NOMO-1 treated with dmso at 0.1 percent for 144 hours (cell line): Measurements from ENCODE around the gene TUBB.

Experiments
- DNase-seq: peaks from one replicate; lab custom pipeline; 2025; ENCODE audit not compliant: unreplicated experiment; lab: John Stamatoyannopoulos, UW

TUBB gene

DNA sequence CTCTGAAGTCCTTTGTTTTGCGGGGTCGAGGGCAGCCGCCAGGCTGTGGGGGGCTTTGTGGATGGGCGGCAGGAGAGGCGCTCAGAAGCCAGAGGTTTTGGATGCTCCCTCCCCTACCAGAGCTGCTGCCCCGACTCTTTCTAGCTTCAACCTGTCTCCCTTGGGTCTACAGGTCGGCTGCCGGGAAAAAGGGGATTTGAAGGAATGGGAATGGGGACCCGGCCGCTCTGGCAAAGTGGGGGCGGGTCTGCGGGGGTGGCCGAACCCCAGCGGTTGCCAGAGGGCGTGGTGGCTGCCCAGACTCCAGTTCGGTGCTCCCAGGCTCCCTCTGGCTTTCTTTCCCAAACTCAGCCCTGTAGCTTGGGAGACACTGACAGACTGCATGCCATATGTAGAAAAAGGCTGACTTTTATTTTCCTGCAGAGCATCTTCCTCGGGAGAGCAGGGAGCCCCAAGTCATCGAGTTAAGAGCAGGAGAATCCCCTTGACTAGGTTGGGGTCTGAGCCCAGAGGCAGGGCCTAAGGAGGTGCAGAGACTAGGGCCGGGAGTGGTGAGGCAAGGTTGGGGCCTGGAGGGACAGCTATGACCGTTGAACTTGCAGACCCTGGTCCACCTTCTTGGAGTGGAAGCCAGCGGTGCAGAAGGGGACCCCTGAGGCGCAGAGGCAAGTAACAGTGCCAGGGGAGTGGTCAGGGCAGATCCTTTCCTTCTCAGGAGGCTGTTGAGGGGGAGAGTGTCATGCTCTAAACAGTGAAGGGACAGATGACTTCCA, 32.3 kb upstream of the TUBB start:
- no peak for DNase-seq

DNA sequence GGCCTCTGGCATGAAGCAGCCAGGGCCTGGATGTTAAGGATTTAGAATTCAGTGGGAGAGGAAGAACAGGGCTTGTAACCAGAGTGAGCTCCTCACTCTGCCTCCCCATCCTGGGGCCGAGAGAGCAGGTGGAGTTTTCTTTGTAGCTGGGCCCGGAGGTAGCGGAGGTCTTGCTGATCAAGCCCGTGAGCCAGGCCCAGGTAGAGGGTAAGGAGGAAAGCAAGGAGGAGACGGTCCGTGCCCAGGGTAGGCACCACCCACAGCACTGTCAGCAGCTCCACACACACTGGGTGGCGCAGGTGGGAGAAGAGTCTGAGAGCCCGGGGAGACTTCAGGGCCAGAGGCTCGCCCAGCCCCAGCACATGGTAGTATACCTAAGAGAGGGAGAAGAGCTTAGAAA, 31.6 kb upstream of the TUBB start:
- DNase-seq = no peak

DNA sequence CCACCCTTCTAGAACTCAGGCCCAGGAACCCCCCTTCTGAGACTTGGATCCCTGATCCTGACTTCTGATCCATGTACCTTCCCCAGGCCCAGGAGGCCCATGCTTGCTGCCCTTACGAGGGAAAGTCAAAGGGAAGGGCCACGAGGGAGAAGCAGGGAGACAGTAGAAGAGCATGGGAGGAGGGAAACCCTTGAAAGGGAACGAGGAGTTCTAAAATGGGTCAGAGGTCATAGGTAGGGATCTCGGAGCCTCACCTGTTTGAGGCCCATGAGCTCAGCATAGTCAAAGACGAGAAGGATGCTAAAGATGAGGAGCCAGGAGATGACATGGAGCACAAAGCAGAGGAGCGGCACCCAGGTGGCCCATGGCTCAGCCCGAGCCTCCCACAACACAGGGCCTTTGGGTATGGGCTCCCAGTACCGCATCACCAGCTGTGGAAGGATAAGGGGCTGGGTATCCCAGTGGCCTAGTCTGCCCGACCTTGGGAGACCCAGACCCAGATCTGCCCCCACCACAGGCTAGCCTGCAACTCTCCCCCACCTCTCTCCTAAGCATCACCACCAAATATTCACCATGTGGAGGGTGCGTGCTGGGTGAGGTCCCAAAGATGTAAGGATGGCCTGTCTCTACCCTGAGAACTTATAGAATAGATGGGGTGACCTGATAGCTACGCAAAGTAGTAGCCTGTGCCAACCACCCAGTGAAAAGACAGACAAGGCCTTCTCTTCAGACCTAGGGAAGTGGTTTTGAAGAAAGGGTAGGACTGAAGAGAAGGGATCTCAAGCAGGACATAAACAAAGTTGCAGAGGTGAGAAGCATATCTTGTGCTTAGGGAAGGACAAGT, 30.9 kb upstream of the TUBB start:
- DNase-seq = no peak

DNA sequence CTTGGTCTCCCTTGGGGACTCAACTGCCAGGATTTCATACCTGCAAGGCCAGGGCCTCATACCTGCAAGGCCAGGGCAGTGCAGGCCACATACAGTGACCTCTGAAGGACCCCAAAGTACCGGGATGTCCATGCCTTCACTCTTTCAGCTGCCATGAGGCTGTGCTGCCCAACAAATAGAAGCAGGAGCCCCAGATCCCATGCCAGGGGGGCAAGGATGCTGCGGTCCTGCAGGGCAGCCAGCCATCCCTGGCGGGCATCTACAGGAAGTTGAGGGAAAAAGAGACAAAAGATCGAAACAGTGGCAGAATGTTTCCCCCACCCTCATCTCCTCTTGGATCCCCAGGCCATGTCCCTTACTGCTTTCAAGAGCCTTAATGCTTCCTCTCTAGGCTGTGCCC, 30.2 kb upstream of the TUBB start:
- no peak for DNase-seq

DNA sequence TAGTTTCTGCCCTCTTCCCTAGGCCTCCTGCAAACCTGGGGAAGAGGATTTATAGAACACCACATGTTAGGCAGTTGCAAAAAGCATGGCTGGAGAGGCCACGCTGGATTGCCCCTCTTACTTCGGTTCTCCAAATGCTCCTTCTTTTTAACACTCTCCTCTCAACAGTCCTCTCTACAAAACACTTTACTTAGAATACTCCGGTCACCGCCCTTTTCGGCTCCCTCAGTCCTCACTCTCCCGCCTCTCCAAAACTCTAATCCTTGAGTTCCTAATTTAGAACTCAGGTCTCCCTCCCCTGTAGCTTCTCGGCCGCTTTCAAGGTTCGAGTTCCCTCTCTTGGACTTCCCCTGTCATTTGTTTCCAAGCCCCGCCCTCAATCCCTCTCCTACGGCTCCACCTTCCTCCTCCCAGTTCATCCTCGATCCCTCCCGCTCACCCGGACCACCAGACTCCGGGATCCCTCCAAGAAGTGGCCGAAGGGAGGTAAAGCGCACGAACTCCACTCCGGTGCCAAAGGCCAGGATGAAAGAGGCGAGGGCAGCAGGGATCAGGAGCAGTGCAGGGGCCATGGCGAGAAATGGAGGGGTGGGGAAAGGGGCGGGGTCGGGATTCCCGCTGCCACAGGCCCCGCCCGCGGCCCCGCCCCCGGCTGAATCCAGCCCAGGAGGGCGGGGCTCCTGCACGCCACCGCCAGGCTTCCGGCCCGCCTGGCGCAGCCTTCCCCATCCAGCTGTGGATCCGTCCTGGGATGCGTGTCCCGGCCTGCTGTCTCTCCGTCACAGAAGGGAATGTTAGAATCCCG, 29.5 kb upstream of the TUBB start, which contains the start of gene NRM:
Gene NRM (minus strand): TSS at position 582 of the 805 bp plus-strand sequence. CDS start 10 bp downstream, at position 572.
- peak; percentile 80 for DNase-seq

DNA sequence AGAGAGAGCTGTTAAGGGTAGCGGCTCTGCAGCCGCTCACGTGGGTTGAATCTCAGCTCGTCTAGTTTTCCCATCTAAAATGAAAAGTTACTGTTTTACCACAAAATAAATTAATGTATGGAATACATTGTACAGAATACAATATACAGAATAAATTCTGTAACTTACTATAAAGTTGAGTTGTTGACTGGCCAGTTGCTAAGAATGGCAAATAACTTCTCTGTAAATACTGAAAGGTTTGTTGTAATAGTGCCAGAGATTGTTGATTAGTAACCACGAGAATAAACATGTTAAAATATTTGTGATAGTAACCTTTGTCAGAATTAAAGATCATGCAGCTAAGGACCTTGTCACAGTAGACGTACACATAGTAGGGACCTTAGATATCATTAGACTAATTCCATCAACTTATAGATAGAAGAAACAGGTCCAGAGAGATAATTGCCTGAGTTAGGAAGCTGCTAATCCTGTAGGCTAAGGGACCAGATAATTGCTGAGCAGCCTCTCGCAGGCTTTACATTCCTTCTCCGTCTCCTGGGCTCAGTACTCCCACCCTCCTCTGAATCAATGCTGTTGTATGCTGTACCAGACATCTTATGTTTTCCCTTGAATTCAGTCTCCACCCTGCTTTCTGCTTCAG, 28.8 kb upstream of the TUBB start:
- no peak for DNase-seq

DNA sequence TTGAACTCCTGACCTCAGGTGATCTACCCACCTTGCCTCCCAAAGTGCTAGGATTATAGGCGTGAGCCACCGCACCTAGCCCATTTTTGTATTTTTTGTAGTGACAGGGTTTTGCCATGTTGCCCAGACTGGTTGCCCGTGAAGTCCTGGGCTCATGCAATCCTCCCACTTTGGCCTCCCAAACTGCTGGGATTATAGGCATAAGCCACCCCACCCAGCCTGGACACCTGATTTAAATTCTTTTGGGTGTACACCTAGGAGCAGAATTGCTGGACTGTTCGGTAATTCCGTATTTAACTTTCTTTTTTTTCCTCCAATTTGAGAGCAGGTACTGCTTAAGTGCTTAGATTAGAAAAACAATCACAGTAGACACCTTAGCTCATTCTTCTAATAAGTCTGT, 23.7 kb upstream of the TUBB start:
- no peak for DNase-seq

DNA sequence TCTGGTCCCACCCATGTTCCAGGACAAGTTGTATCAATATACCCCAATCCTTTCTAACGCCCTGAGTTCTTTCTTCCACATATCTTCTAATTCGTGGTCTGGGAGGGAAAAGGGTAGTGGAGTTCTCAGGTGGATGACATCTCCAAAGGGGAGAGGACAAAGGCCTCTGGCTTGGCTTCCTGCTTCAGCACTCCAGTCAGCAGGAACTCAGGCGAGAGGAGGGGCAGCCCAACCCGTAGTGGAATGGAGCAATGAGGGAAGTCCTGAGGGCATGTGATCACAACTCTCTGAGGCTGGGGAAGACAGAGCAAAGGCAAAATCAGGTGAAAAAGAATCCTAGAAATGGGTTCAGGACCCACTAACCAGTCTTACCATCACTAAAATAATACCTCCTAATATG, 19.8 kb upstream of the TUBB start:
- no peak for DNase-seq

DNA sequence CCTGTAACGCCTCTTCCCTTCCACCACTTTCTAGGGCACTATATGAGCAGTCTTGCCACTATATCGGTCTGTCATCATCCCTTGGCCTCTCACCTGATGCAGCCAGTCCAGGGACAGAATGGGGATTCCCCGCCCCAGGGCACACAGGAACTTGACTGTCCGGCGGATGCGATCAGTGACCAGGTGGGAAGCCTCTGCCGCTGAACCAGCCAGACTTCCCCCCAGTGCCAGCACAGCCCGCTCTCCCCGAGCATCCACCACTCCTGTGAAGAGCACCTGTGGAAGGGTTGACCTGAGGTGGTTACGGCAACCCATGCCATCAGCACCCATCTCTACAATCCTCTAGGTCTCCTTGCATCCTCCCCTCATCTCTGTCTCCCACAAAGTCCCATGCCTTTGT, 17.1 kb upstream of the TUBB start:
- no peak for DNase-seq

DNA sequence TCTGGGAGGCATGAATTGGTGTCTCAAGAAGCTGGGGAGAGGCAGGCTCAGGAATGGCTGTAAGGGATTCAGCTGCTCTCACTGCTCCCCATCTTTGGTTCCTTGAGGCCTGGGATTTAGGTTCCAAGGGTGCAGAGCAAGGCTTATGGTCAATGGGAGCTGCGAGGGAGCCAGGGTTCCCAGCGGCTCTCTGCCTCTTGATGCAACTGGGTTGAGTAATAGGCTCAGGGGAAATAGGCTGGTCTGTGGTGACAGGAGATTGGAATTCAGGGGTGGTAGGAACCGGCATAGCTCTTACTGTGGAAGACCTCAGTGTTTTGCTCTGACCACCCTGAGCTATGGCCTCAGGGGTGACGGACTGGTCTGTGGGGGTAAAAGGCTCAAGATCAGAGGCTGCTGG, 16.3 kb upstream of the TUBB start:
- no peak for DNase-seq

DNA sequence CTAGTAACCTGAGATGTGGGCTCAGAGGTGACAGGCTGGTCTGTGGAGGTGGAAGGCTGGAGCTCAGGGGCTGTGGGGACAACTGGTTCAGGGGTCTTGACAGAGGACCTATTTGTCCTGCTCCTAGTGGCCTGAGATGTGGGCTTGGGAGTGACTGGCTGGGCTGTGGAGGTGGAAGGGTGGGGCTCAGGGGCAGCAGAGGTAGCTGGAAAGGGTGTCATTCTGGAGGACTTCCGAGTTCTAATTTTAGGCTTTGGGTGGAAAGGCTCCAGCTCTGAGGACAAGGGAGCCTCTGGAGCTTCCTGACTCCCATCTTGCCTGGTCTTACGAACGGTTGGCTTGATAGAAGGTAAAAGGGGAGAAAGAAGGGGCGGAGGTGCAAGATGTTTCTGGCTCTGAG, 14.5 kb upstream of the TUBB start:
- DNase-seq = no peak

DNA sequence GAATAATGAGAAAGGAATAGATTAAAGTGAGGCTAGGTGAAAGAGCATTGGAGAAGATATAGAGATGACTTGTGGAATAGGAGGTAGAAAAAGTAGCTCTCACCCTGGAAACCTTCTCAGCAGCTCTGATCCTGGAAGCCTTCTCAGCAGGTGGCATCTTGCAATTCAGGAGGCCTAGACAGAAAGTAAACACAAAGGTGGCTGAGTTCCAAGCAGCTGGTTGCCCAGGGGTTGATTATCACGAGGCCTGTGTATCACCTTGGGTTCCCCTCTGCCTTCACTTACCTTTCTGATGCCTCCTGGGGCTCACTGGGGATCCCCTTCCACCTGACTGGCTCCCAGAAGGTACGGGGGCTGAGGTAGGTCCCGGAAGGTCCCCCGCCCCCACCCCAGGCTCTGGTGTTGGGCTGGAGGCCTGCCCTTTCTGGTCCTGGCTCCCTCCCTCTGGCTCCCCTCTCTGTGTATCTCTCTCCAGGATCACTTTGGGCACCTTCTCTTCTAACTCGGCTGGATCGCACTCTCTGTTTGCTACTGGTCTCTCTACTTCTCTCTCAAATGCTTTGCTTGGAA, 12.8 kb upstream of the TUBB start:
- no peak for DNase-seq

DNA sequence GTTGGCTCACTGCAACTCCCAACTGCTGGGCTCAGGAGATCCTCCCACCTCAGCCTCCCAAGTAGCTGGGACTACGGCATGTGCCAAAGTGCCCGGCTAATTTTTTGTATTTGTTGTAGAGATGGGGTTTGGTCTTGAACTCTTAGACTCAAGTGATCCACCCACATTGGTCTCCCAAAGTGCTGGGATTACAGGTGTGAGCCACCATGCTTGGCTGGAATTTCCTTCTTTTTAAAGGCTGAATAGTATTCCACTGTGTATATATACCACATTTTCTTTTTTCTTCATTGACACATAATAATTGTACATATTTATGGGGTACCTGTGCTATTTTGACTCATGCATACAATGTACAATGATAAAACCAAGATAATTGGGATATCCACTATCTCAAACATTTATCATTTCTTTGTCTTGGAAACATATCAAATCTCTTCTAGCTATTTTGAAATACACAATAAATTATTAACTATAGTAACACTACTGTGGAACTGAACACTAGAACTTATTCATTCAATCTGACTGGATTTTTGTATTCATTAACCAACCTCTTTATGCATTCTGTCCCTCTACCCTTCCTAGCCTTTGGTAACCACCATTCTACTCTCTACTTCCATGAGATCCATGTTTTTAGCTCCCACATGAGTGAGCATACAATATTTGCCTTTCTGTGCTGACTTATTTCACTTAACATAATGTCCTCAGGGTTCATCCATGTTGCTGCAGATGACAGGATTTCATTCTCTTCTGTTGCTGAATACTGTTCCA, 10.9 kb upstream of the TUBB start:
- DNase-seq = no peak

DNA sequence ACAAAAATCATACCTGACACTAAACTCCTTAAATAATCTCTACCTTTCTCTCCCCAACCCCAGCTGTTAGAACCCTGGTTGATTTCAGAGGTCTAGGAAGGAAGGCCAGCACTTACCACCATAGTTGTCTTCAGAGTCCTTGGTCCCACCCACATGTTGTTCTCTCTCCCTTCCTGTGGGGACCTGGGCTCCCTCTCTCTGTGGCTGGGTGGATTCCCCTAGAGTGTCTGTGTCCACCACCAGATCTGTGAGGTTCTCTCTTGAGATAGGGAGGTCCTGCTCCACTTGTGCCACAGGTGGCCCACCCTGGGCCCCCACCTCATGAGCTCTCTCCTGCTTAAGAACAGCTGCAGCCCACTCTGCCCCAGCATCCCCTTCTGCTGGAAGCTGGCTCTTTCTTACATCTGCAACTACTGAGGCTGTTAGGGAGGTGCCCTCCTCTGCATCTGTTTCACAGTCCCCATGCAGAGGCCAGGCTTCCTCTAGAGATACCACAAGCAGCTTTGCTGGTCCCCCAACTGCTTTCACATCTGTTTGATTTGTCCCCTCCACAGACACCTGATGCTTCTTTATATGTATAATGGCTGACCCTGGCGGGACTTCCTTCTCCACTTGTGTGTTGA, 8.3 kb upstream of the TUBB start:
- DNase-seq = no peak

DNA sequence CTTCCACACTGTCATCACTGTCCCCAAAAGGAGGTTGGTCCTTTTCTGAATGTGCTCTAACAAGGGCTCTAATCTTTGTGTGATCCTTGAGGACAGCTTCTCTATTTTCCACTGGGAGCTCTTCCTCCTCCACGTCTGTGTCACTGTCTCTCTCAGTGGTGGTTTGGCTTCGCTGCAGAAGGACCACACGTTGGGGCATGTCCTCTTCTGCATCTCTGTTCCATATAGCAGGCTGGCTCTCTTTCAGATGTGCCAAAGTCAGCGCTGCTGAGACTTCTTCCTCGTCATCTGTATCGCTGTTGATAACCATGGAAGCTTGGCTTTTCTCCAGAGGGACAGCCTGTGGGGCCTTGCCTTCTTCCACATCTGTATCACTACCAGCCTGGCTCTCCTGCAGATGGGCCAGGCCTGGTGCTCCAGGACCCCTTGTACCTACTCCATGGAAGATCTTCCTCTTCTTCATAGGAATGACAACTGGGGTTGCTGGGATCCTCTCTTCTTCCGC, 7.7 kb upstream of the TUBB start:
- no peak for DNase-seq

DNA sequence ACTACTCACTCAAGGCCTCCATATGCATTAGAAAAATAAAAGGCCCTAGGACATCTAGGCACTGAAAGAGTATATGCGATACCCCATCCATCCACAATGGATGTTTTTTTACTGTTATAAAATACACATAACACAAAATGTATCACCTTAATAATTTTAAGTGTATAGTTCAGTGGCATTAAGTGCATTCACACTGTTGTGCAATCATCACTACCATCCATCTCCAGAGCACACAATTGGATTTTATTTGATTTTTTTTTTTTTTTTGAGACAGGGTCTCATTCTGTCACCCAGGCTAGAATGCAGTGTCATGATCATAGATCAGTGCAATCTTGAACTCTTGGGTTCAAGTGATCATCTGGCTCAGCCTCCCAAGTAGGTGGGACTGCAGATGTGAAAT, 5.9 kb upstream of the TUBB start:
- DNase-seq = no peak

DNA sequence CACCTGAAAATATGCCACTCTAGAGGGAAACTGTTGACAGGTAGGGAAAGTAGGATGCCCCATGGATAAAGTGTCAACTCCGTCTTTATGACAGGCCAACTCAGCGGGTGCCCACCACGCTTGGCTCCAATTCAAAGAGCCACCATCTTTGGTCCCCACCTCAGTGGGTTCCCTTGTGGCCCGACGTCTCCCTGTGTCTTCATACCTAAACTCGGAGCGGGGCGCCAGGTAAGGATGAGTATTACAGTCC, 3.3 kb upstream of the TUBB start:
- DNase-seq = no peak

DNA sequence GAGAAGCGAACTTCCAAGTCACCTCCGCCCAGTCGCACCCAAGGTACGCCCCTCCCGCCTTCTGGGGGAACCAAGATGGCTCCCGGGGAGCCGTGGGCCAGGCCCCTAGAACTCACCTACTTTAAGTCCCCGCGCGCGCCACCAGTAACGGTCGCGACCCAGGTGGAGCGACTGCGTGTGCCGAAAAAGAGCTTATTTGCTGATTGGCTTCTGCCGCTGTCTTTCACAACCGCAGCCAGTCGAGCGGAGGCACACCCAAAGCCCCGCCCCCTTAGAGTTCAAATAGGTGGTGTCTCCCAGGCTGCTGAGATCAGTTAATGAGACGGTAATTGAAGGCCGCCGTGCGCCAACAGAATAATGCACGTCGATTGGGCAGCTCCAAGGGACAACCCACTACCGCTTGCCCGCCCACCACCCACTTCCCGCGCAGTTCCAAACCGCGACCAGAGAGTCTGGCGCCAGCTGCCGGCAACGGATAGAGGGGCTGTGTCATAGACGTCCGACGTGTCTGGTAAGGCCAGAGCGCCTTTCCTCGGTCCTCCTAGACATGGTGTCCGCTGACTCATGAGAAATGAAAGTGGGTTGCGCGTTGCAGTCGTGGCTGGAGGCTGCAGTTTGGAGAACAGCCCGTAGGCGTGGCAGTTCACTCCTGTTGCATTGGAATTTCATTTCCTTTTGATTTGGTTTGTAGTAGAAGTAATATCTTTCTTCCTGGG, 2.9 kb upstream of the TUBB start, which contains the start of gene MDC1:
Gene MDC1 (minus strand): TSS at position 153 of the 716 bp plus-strand sequence. CDS start 2,106 bp downstream, outside the sequence.
- DNase-seq = peak; percentile 100
